ENCODE data around the gene PIGX. TPM values are rescaled to one million over a fixed set of nuclear protein-coding genes. Genes with fewer than 3 reads are reported as not detected.
"Not testable (repeated sequence)": the region's sequence is repeated elsewhere in the genome, so short reads cannot be mapped to it uniquely, and the experiment has no call there.

PIGX gene
- total RNA-seq, 1 donor from 2014 or later = 49.7 TPM

GRCh38 chr3:196712514-196713413, 587 bp downstream of the PIGX start:
- peak; percentile 71 for DNase-seq (ENCODE audit: low spot score)
- peaks cover 55% of the 10 kb centered on the region for H3K4me1 Mint-ChIP-seq (ENCODE audit: low read depth)
- H3K27me3 Mint-ChIP-seq (ENCODE audit: insufficient read depth) = no peaks in the 10 kb centered on the region
- intact Hi-C loops (cut with micrococcal nuclease) = loop anchor here (1.0 to 10.0 kb wide), 7 partner anchors 15 to 1168 kb away; partner anchors contain the start of genes FBXO45, NCBP2, PAK2 and PPP1R2
- no peaks in the 10 kb centered on the region for H3K9me3 Mint-ChIP-seq
- peak overlapping the region; percentile 89 for H3K27ac Mint-ChIP-seq
- H3K36me3 Mint-ChIP-seq (ENCODE audit: low read depth) = peaks cover 8% of the 10 kb centered on the region
- H3K4me3 Mint-ChIP-seq = peak overlapping the region; percentile 90

GRCh38 chr3:196717162-196717561, 5.0 kb downstream of the PIGX start:
- H3K27me3 Mint-ChIP-seq (ENCODE audit: insufficient read depth); H3K4me3 Mint-ChIP-seq; DNase-seq (ENCODE audit: low spot score); H3K27ac Mint-ChIP-seq: not testable (repeated sequence)
- peaks cover 17% of the 10 kb centered on the region for H3K9me3 Mint-ChIP-seq
- peaks cover 30% of the 10 kb centered on the region for H3K4me1 Mint-ChIP-seq (ENCODE audit: low read depth)
- intact Hi-C loops (cut with micrococcal nuclease) = loop anchor here (10.0 kb wide), 1 partner anchor 1172 kb away; the partner anchor contains the start of gene PPP1R2
- peaks cover 38% of the 10 kb centered on the region for H3K36me3 Mint-ChIP-seq (ENCODE audit: low read depth)

GRCh38 chr3:196721097-196721496, 8.9 kb downstream of the PIGX start:
- Mint-ChIP-seq H3K4me3 (no peak overlapping the region), H3K9me3 (peaks cover 17% of the 10 kb centered on the region), H3K27me3 (ENCODE audit: insufficient read depth) (no peaks in the 10 kb centered on the region), H3K36me3 (ENCODE audit: low read depth) (peaks cover 54% of the 10 kb centered on the region), H3K4me1 (ENCODE audit: low read depth) (peaks cover 18% of the 10 kb centered on the region), H3K27ac (no peak overlapping the region)
- intact Hi-C loops (cut with micrococcal nuclease) = no loop called here
- DNase-seq (ENCODE audit: low spot score) = no peak

- Mint-ChIP-seq H3K27ac (peak overlapping the region; percentile 68), H3K9me3 (no peaks in the 10 kb centered on the region), H3K4me3 (no peak overlapping the region), H3K27me3 (ENCODE audit: insufficient read depth) (no peaks in the 10 kb centered on the region), H3K4me1 (ENCODE audit: low read depth) (peaks cover 37% of the 10 kb centered on the region), H3K36me3 (ENCODE audit: low read depth) (peaks cover 40% of the 10 kb centered on the region)
- no peak for DNase-seq (ENCODE audit: low spot score)
- intact Hi-C loops (cut with micrococcal nuclease) = loop anchor here (1.0 kb wide), 2 partner anchors 12 to 15 kb away; partner anchors contain the start of genes CEP19, PAK2 and PIGX
Observed at GRCh38 chr3:196726788-196727675, 14.9 kb downstream of the PIGX start.

- no peak overlapping the region for H3K4me3 Mint-ChIP-seq
Observed at GRCh38 chr3:196735751-196736150, 23.6 kb downstream of the PIGX start.

GRCh38 chr3:196736670-196737374, 24.6 kb downstream of the PIGX start:
- Mint-ChIP-seq H3K9me3 (peaks cover 4% of the 10 kb centered on the region), H3K36me3 (ENCODE audit: low read depth) (peaks cover 30% of the 10 kb centered on the region), H3K27ac (no peak overlapping the region), H3K4me3 (no peak overlapping the region), H3K27me3 (ENCODE audit: insufficient read depth) (no peaks in the 10 kb centered on the region), H3K4me1 (ENCODE audit: low read depth) (peaks cover 19% of the 10 kb centered on the region)
- no peak for DNase-seq (ENCODE audit: low spot score)
- intact Hi-C loops (cut with micrococcal nuclease) = no loop called here

More at GRCh38 chr3:196735751-196736150, 23.6 kb downstream of the PIGX start:
- intact Hi-C loops (cut with micrococcal nuclease) = no loop called here
- no peak for DNase-seq (ENCODE audit: low spot score)
- Mint-ChIP-seq H3K4me1 (ENCODE audit: low read depth) (peaks cover 9% of the 10 kb centered on the region), H3K9me3 (peaks cover 4% of the 10 kb centered on the region), H3K36me3 (ENCODE audit: low read depth) (peaks cover 26% of the 10 kb centered on the region), H3K27ac (no peak overlapping the region), H3K27me3 (ENCODE audit: insufficient read depth) (no peaks in the 10 kb centered on the region)

- no peak overlapping the region for H3K4me3 Mint-ChIP-seq
- no peak overlapping the region for H3K27ac Mint-ChIP-seq
- intact Hi-C loops (cut with micrococcal nuclease) = no loop called here
Observed at GRCh38 chr3:196737655-196738054, 25.5 kb downstream of the PIGX start.

GRCh38 chr3:196739671-196740480, 27.7 kb downstream of the PIGX start, which contains the start of gene PAK2:
PAK2 (plus strand) TSS chr3:196739857; CDS start chr3:196782647, 42,790 bp downstream.
- Mint-ChIP-seq H3K4me3 (peak within 1 kb of the TSS; percentile 100), H3K27me3 (ENCODE audit: insufficient read depth) (no peaks in the 10 kb centered on the region), H3K36me3 (ENCODE audit: low read depth) (peaks cover 25% of the 10 kb centered on the region), H3K27ac (peak within 1 kb of the TSS; percentile 100), H3K9me3 (peaks cover 4% of the 10 kb centered on the region), H3K4me1 (ENCODE audit: low read depth) (peaks cover 27% of the 10 kb centered on the region)
- DNase-seq (ENCODE audit: low spot score) = peak; percentile 88
- intact Hi-C loops (cut with micrococcal nuclease) = loop anchor here (1.0 to 5.0 kb wide), 12 partner anchors 13 to 559 kb away; partner anchors contain the start of genes CEP19, DLG1, DYNLT2B and FBXO45

More at GRCh38 chr3:196737655-196738054, 25.5 kb downstream of the PIGX start:
- H3K9me3 Mint-ChIP-seq = peaks cover 4% of the 10 kb centered on the region
- H3K27me3 Mint-ChIP-seq (ENCODE audit: insufficient read depth) = no peaks in the 10 kb centered on the region
- DNase-seq (ENCODE audit: low spot score) = no peak
- H3K4me1 Mint-ChIP-seq (ENCODE audit: low read depth) = peaks cover 20% of the 10 kb centered on the region
- peaks cover 30% of the 10 kb centered on the region for H3K36me3 Mint-ChIP-seq (ENCODE audit: low read depth)

- Mint-ChIP-seq H3K4me1 (ENCODE audit: low read depth) (peaks cover 27% of the 10 kb centered on the region), H3K36me3 (ENCODE audit: low read depth) (peaks cover 21% of the 10 kb centered on the region), H3K4me3 (peak overlapping the region; percentile 100), H3K27me3 (ENCODE audit: insufficient read depth) (no peaks in the 10 kb centered on the region), H3K27ac (peak overlapping the region; percentile 100), H3K9me3 (peaks cover 4% of the 10 kb centered on the region)
- DNase-seq (ENCODE audit: low spot score) = peak; percentile 3
- intact Hi-C loops (cut with micrococcal nuclease) = loop anchor here (1.0 to 5.0 kb wide), 5 partner anchors 18 to 558 kb away; partner anchors contain the start of genes DLG1 and NCBP2
Observed at GRCh38 chr3:196740481-196741248, 28.5 kb downstream of the PIGX start.

- peaks cover 31% of the 10 kb centered on the region for H3K4me1 Mint-ChIP-seq (ENCODE audit: low read depth)
- H3K27ac Mint-ChIP-seq = peak overlapping the region; percentile 100
- H3K9me3 Mint-ChIP-seq = peaks cover 4% of the 10 kb centered on the region
- intact Hi-C loops (cut with micrococcal nuclease) = loop anchor here (2.0 to 5.0 kb wide), 4 partner anchors 17 to 557 kb away; partner anchors contain the start of gene DLG1
- no peak for DNase-seq (ENCODE audit: low spot score)
- H3K27me3 Mint-ChIP-seq (ENCODE audit: insufficient read depth) = no peaks in the 10 kb centered on the region
- H3K36me3 Mint-ChIP-seq (ENCODE audit: low read depth) = peaks cover 27% of the 10 kb centered on the region
- peak overlapping the region; percentile 100 for H3K4me3 Mint-ChIP-seq
Observed at GRCh38 chr3:196741249-196741889, 29.2 kb downstream of the PIGX start.

Data from activated T-helper 1 cell treated with anti-CD3 and anti-CD28 coated beads, Interleukin-12 subunit alpha, Interleukin-12 subunit beta, Interleukin-2, Interleukin-4 antibody, amounts not matched to agents 30 ng/mL and 10 ng/mL and 1 ng/mL, durations not matched to agents 14 hours and 24 hours and 36 hours (primary cell).